Measurements from ENCODE around the gene LRRC73. TPM values are rescaled to one million over a fixed set of nuclear protein-coding genes. Genes with fewer than 3 reads are reported as not detected.

Gene LRRC73
- total RNA-seq, 1 donor from 2014 or later = 0.40 TPM

DNA sequence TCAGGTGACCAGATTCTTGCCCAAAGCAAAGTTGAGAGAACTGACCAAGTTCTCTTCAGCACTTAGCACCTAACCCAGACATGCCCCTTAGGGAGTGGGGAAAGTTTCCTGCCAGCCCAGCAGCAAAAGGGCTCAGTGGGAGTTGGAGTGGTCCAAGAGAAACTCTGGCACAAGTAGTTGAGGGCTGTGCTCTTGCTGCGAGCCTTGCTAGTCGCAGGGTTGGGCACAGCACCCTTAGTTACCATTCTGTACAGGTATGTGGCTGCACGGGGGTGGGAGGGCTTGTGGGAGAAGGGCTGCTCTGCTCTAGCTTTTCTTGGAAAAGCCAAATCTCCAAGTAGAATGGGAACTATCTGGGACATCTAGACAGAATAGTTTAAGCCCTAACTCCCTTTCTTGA lies 13.1 kb upstream of the LRRC73 start:
- no peak for DNase-seq (ENCODE audit: extremely low spot score, unreplicated experiment)
- no peaks in the 10 kb centered on the region for H3K9me3 Mint-ChIP-seq (ENCODE audit: unreplicated experiment)
- H3K4me1 Mint-ChIP-seq (ENCODE audit: unreplicated experiment) = no peaks in the 10 kb centered on the region
- no peak for TF ChIP-seq CTCF (IDR thresholded peaks at IDR 0.05)
- no peaks in the 10 kb centered on the region for H3K27me3 Mint-ChIP-seq (ENCODE audit: unreplicated experiment)
- H3K36me3 Mint-ChIP-seq (ENCODE audit: unreplicated experiment) = peaks cover 52% of the 10 kb centered on the region
- H3K4me3 Mint-ChIP-seq (ENCODE audit: unreplicated experiment) = no peak overlapping the region
- no peak overlapping the region for H3K27ac Mint-ChIP-seq (ENCODE audit: unreplicated experiment)

- no peaks in the 10 kb centered on the region for H3K4me1 Mint-ChIP-seq (ENCODE audit: unreplicated experiment)
- H3K9me3 Mint-ChIP-seq (ENCODE audit: unreplicated experiment) = no peaks in the 10 kb centered on the region
- DNase-seq (ENCODE audit: extremely low spot score, unreplicated experiment) = no peak
- no peak overlapping the region for H3K27ac Mint-ChIP-seq (ENCODE audit: unreplicated experiment)
- no peak overlapping the region for H3K4me3 Mint-ChIP-seq (ENCODE audit: unreplicated experiment)
- no peaks in the 10 kb centered on the region for H3K27me3 Mint-ChIP-seq (ENCODE audit: unreplicated experiment)
- H3K36me3 Mint-ChIP-seq (ENCODE audit: unreplicated experiment) = peaks cover 50% of the 10 kb centered on the region
- TF ChIP-seq CTCF (IDR thresholded peaks at IDR 0.05) = no peak
Observed at GRCh38 chr6:43522547-43523261, 12.6 kb upstream of the LRRC73 start.

GRCh38 chr6:43521836-43522235 lies 11.7 kb upstream of the LRRC73 start:
- H3K4me1 Mint-ChIP-seq (ENCODE audit: unreplicated experiment) = no peaks in the 10 kb centered on the region
- no peak for DNase-seq (ENCODE audit: extremely low spot score, unreplicated experiment)
- no peak overlapping the region for H3K4me3 Mint-ChIP-seq (ENCODE audit: unreplicated experiment)
- no peaks in the 10 kb centered on the region for H3K9me3 Mint-ChIP-seq (ENCODE audit: unreplicated experiment)
- H3K27ac Mint-ChIP-seq (ENCODE audit: unreplicated experiment) = no peak overlapping the region
- H3K27me3 Mint-ChIP-seq (ENCODE audit: unreplicated experiment) = no peaks in the 10 kb centered on the region
- TF ChIP-seq CTCF (IDR thresholded peaks at IDR 0.05) = no peak
- peaks cover 41% of the 10 kb centered on the region for H3K36me3 Mint-ChIP-seq (ENCODE audit: unreplicated experiment)

GRCh38 chr6:43520097-43520496 lies 10.0 kb upstream of the LRRC73 start:
- Mint-ChIP-seq H3K36me3 (ENCODE audit: unreplicated experiment) (peaks cover 32% of the 10 kb centered on the region), H3K27me3 (ENCODE audit: unreplicated experiment) (no peaks in the 10 kb centered on the region), H3K4me3 (ENCODE audit: unreplicated experiment) (no peak overlapping the region)

More at GRCh38 chr6:43520097-43520496, 10.0 kb upstream of the LRRC73 start:
- no peaks in the 10 kb centered on the region for H3K9me3 Mint-ChIP-seq (ENCODE audit: unreplicated experiment)
- DNase-seq (ENCODE audit: extremely low spot score, unreplicated experiment) = no peak
- peaks cover 13% of the 10 kb centered on the region for H3K4me1 Mint-ChIP-seq (ENCODE audit: unreplicated experiment)
- TF ChIP-seq CTCF (IDR thresholded peaks at IDR 0.05) = no peak
- H3K27ac Mint-ChIP-seq (ENCODE audit: unreplicated experiment) = no peak overlapping the region
